Naive B cell (primary cell): ENCODE measurements around the gene SNX8. TPM values are rescaled to one million over a fixed set of nuclear protein-coding genes. Genes with fewer than 3 reads are reported as not detected.

Experiments
- ATAC-seq, 2 donors: fragments of 150-1000 bp; cut with Tn5 transposase; 2 replicates each; pipeline ENCODE4 v1.10.0; 2021; ENCODE audit warnings: low read depth in 2 of 2, mild to moderate bottlenecking in 2 of 2, moderate library complexity in 2 of 2
- DNase-seq: peaks from one replicate; pipeline ENCODE4 v3.0.0; 2022
- H3K27ac Mint-ChIP-seq, 6 donors: one replicate each; pipeline ENCODE4 v1.8.0; 2020 to 2022; ENCODE audit warnings: mild to moderate bottlenecking in 6 of 6, mixed read lengths in 6 of 6, moderate library complexity in 5 of 6, inconsistent platforms in 2 of 6
- H3K27me3 Mint-ChIP-seq, 3 donors: one replicate each; pipeline ENCODE4 v1.8.0; 2021 to 2022; ENCODE audit warnings: mixed read lengths in 3 of 3, mild to moderate bottlenecking in 1 of 3
- H3K36me3 Mint-ChIP-seq, 2 donors: one replicate each; pipeline ENCODE4 v1.8.0; 2020 to 2022; ENCODE audit warnings: mixed read lengths in 2 of 2, inconsistent platforms in 1 of 2, mild to moderate bottlenecking in 1 of 2
- H3K4me1 Mint-ChIP-seq, 3 donors: one replicate each; pipeline ENCODE4 v1.8.0; 2020 to 2022; ENCODE audit warnings: mixed read lengths in 3 of 3, inconsistent platforms in 1 of 3, mild to moderate bottlenecking in 1 of 3, moderate library complexity in 1 of 3
- H3K4me3 Mint-ChIP-seq, 8 donors: one replicate each; pipeline ENCODE4 v1.8.0; 2020 to 2022; ENCODE audit warnings: mild to moderate bottlenecking in 8 of 8, mixed read lengths in 8 of 8, moderate library complexity in 8 of 8, inconsistent platforms in 2 of 8
- H3K9me3 Mint-ChIP-seq, 7 donors: one replicate each; pipeline ENCODE4 v1.8.0; 2020 to 2022; ENCODE audit warnings: mixed read lengths in 7 of 7, mild to moderate bottlenecking in 5 of 7, inconsistent platforms in 2 of 7, moderate library complexity in 1 of 7
- polyA plus RNA-seq, 6 donors: library from polyadenylated mRNA; unstranded; fragments of 300-500 nt; fragmentation: Illumina TruSeq; gene quantifications; one replicate each; pipeline ENCODE4 v1.2.3, GENCODE V29; 2021; ENCODE audit warnings: low read depth in 6 of 6

SNX8 gene
- polyA plus RNA-seq, 6 donors from 2014 or later = 74.2 to 107 (median 96.2) TPM

GRCh38 chr7:2296832-2297231 is 17.4 kb downstream of the SNX8 start:
- H3K27me3 Mint-ChIP-seq = no peaks in the 10 kb centered on the region
- ATAC-seq (peak; percentile 38 to 53), DNase-seq (peak; percentile 44)
- H3K27ac Mint-ChIP-seq = peak overlapping the region; percentile 82 to 98 (median 93)
- peak overlapping the region; percentile 18 to 78 (median 56) for H3K4me3 Mint-ChIP-seq
- peaks cover 0 to 6% (median 3%) of the 10 kb centered on the region in 7 donors for H3K9me3 Mint-ChIP-seq
- peaks cover 0 to 3% of the 10 kb centered on the region in 2 donors for H3K36me3 Mint-ChIP-seq
- H3K4me1 Mint-ChIP-seq = peaks cover 48 to 82% (median 69%) of the 10 kb centered on the region in 3 donors

DNA sequence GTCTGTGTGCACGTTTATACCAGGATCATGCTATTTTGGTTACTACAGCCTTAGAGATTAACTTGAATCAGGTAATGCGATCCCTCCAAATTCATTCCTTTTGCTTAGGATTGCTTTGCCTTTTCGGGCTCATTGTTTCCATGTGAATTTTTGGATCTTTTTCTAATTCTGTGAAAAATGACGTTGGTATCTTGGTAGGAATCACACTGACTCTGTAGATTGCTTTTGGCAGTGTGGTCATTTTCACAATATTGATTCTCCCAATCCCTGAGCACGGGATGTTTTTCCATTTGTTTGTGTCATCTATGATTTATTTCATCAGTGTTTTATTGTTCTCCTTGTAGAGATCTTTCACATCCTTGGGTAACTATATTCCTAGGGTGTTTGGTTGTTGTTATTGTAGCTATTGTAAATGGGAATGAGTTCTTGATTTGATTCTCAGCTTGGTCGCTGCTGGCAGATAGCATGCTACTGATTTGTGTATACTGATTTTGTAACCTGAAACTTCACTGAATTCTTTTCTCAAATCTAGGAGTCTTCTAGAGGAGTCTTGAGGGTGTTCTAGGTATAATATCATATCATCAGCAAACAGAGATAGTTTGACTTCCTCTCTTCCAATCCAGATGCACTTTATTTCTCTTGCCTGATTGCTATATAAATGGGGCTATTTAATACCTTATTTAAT is 18.2 kb downstream of the SNX8 start:
- no peak for ATAC-seq

GRCh38 chr7:2290877-2291276 is 23.4 kb downstream of the SNX8 start:
- Mint-ChIP-seq H3K9me3 (no peaks in the 10 kb centered on the region), H3K4me1 (peaks cover 22 to 68% (median 48%) of the 10 kb centered on the region in 3 donors), H3K36me3 (no peaks in the 10 kb centered on the region), H3K27me3 (no peaks in the 10 kb centered on the region), H3K4me3 (no peak overlapping the region), H3K27ac (peak overlapping the region in 5 of 6 donors; percentile 62 to 94 (median 90))
- no peak for ATAC-seq
- no peak for DNase-seq

More for the DNA sequence above, 18.2 kb downstream of the SNX8 start:
- Mint-ChIP-seq H3K4me3 (peak overlapping the region; percentile 1 to 78 (median 56)), H3K4me1 (peaks cover 44 to 82% (median 67%) of the 10 kb centered on the region in 3 donors), H3K9me3 (peaks cover 0 to 6% (median 3%) of the 10 kb centered on the region in 7 donors), H3K36me3 (peaks cover 0 to 3% of the 10 kb centered on the region in 2 donors), H3K27ac (peak overlapping the region; percentile 70 to 98 (median 92)), H3K27me3 (no peaks in the 10 kb centered on the region)
- DNase-seq = no peak

GRCh38 chr7:2289621-2290020 is 24.6 kb downstream of the SNX8 start:
- H3K4me1 Mint-ChIP-seq = peaks cover 18 to 66% (median 42%) of the 10 kb centered on the region in 3 donors
- H3K27ac Mint-ChIP-seq = peak overlapping the region; percentile 81 to 99 (median 96)
- no peaks in the 10 kb centered on the region for H3K36me3 Mint-ChIP-seq
- ATAC-seq (no peak), DNase-seq (no peak)
- no peaks in the 10 kb centered on the region for H3K27me3 Mint-ChIP-seq
- peak overlapping the region in 2 of 8 donors; percentile 45 to 80 for H3K4me3 Mint-ChIP-seq
- H3K9me3 Mint-ChIP-seq = no peaks in the 10 kb centered on the region

DNA sequence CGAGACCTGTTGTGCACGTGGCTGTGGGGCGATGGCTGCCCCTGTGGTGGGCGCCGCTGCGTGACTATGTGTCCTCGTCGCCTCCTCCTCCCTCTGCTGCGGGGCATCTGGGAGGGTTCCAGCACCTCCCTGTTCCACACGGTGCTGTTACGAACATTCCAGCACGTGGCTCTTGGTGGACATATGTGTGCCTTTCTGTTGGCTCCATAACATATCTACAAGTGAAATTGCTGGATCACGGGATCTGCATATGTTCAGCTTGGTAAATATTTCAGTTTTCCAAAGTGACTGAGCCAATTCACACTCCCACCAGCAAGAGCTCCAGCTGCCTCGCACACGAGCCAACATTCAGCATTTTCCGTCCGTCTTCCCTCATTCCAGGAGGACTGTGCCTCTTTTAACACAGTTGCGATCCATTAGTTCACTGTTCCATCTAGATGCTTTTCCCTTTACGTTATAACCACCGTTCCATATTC is 25.1 kb downstream of the SNX8 start:
- Mint-ChIP-seq H3K4me1 (peaks cover 18 to 64% (median 37%) of the 10 kb centered on the region in 3 donors), H3K36me3 (no peaks in the 10 kb centered on the region), H3K9me3 (no peaks in the 10 kb centered on the region), H3K27ac (peak overlapping the region; percentile 91 to 99 (median 96)), H3K4me3 (peak overlapping the region; percentile 6 to 80 (median 46)), H3K27me3 (no peaks in the 10 kb centered on the region)
- DNase-seq = no peak
- no peak for ATAC-seq

DNA sequence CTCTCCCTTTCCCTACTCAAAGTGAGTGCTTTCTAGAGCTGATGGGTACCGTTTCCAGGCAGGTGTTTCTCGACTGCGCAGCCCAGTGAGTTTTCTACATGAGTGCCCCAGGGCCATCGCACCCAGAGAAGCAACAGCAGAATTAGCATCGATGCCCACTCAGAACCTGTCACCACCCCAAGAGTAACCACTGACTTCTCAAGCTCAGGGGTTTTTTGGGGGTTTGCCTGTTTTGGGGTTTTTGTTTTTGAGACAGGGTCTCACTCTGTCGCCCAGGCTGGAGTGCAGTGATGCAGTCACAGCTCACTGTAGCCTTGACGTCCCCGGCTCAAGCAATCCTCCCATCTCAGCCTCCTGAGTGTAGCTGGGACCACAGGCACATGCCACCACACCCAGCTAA is 25.7 kb downstream of the SNX8 start:
- ATAC-seq (peak; percentile 89), DNase-seq (peak; percentile 40)
- H3K9me3 Mint-ChIP-seq = no peaks in the 10 kb centered on the region
- H3K4me1 Mint-ChIP-seq = peaks cover 18 to 63% (median 37%) of the 10 kb centered on the region in 3 donors
- peak overlapping the region in 7 of 8 donors; percentile 15 to 84 (median 46) for H3K4me3 Mint-ChIP-seq
- no peaks in the 10 kb centered on the region for H3K27me3 Mint-ChIP-seq
- H3K36me3 Mint-ChIP-seq = no peaks in the 10 kb centered on the region
- peak overlapping the region in 5 of 6 donors; percentile 94 to 99 (median 97) for H3K27ac Mint-ChIP-seq

GRCh38 chr7:2287745-2288144 is 26.5 kb downstream of the SNX8 start:
- H3K9me3 Mint-ChIP-seq = no peaks in the 10 kb centered on the region
- H3K27ac Mint-ChIP-seq = peak overlapping the region; percentile 49 to 99 (median 96)

DNA sequence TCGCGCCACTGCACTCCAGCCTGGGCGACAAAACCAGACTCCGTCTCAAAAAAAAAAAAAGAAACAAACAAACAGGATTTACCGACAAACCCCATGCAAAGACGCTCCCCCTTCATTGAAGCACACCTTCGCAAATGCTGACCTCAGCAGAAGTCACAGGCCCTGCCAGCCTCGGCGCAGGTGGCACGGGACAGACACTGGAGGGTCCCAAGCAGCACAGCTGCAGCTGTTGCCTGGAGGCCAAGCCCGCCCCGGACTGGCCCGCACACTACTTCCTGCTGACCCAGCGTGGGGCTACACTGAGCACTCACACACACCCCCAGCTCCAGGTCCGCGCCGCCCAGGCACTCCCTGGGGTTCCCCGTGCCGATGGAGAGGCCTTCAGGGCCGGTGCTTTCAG is 31.2 kb downstream of the SNX8 start:
- Mint-ChIP-seq H3K36me3 (no peaks in the 10 kb centered on the region), H3K4me3 (peak overlapping the region in 1 of 8 donors; percentile 52), H3K27ac (peak overlapping the region in 3 of 6 donors; percentile 39 to 81 (median 49)), H3K27me3 (no peaks in the 10 kb centered on the region), H3K4me1 (peaks cover 12 to 52% (median 29%) of the 10 kb centered on the region in 3 donors), H3K9me3 (no peaks in the 10 kb centered on the region)
- DNase-seq (no peak), ATAC-seq (no peak)

More at GRCh38 chr7:2287745-2288144, 26.5 kb downstream of the SNX8 start:
- Mint-ChIP-seq H3K27me3 (no peaks in the 10 kb centered on the region), H3K36me3 (no peaks in the 10 kb centered on the region), H3K4me3 (peak overlapping the region in 5 of 8 donors; percentile 38 to 84 (median 46)), H3K4me1 (peaks cover 18 to 61% (median 37%) of the 10 kb centered on the region in 3 donors)
- DNase-seq = no peak
- peak; percentile 40 to 43 for ATAC-seq

- Mint-ChIP-seq H3K9me3 (no peaks in the 10 kb centered on the region), H3K36me3 (no peaks in the 10 kb centered on the region), H3K27me3 (no peaks in the 10 kb centered on the region), H3K4me3 (peak overlapping the region in 1 of 8 donors; percentile 63), H3K4me1 (peaks cover 12 to 44% (median 24%) of the 10 kb centered on the region in 3 donors), H3K27ac (peak overlapping the region; percentile 56 to 94 (median 72))
- no peak for ATAC-seq
- no peak for DNase-seq
Observed at GRCh38 chr7:2282185-2282751, 32.0 kb downstream of the SNX8 start.

DNA sequence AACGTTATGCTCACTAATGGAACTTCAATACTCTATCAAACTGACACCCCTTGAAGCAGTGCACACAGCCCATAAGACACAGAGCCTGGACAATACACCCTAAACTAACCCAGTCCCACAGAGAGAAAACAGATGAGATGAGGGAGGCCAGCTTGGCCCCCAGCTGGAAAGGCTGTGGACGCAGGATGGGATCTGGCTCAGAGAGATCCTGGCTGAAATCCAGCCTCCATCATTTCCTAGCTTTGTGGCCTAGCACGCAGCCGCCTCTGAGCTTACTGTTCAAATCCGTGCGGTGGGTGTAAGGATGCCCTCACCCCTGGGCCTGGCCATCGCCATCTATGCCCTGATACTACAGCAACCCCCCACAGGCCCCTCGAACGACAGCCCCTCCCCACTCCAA is 32.7 kb downstream of the SNX8 start:
- DNase-seq (no peak), ATAC-seq (no peak)
- H3K36me3 Mint-ChIP-seq = peaks cover 0 to 6% of the 10 kb centered on the region in 2 donors
- peaks cover 12 to 42% (median 24%) of the 10 kb centered on the region in 3 donors for H3K4me1 Mint-ChIP-seq
- H3K27me3 Mint-ChIP-seq = no peaks in the 10 kb centered on the region
- peak overlapping the region in 1 of 8 donors; percentile 65 for H3K4me3 Mint-ChIP-seq
- peak overlapping the region in 5 of 6 donors; percentile 56 to 94 (median 79) for H3K27ac Mint-ChIP-seq
- H3K9me3 Mint-ChIP-seq = no peaks in the 10 kb centered on the region

DNA sequence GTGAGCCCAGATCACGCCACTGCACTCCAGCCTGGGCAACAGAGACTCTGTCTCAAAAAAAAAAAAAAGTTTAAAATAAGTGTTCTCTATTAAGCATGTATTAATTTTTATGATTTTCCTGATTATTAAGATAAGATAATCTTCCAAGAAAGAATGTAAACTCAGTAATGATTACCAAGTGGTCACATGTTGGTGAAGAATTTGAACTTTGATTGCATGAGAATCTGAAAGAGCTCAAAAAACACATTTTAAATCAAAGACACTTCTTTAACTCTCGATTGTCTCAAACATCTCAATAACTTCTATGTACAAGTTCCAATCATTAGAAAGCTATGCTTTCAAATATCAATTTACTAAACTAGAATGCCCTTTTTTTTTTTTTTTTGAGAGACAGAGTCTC is 33.8 kb downstream of the SNX8 start:
- H3K4me3 Mint-ChIP-seq = peak overlapping the region in 1 of 8 donors; percentile 40
- ATAC-seq (no peak), DNase-seq (no peak)
- peaks cover 12 to 40% (median 24%) of the 10 kb centered on the region in 3 donors for H3K4me1 Mint-ChIP-seq
- peaks cover 0 to 6% of the 10 kb centered on the region in 2 donors for H3K36me3 Mint-ChIP-seq
- H3K27me3 Mint-ChIP-seq = no peaks in the 10 kb centered on the region
- no peaks in the 10 kb centered on the region for H3K9me3 Mint-ChIP-seq
- peak overlapping the region in 3 of 6 donors; percentile 37 to 89 (median 75) for H3K27ac Mint-ChIP-seq

GRCh38 chr7:2279896-2280295 is 34.3 kb downstream of the SNX8 start:
- ATAC-seq (no peak), DNase-seq (no peak)
- H3K27ac Mint-ChIP-seq = peak overlapping the region; percentile 25 to 89 (median 68)
- H3K36me3 Mint-ChIP-seq = peaks cover 0 to 6% of the 10 kb centered on the region in 2 donors
- H3K4me1 Mint-ChIP-seq = peaks cover 12 to 37% (median 24%) of the 10 kb centered on the region in 3 donors
- no peaks in the 10 kb centered on the region for H3K27me3 Mint-ChIP-seq
- no peaks in the 10 kb centered on the region for H3K9me3 Mint-ChIP-seq
- H3K4me3 Mint-ChIP-seq = no peak overlapping the region

DNA sequence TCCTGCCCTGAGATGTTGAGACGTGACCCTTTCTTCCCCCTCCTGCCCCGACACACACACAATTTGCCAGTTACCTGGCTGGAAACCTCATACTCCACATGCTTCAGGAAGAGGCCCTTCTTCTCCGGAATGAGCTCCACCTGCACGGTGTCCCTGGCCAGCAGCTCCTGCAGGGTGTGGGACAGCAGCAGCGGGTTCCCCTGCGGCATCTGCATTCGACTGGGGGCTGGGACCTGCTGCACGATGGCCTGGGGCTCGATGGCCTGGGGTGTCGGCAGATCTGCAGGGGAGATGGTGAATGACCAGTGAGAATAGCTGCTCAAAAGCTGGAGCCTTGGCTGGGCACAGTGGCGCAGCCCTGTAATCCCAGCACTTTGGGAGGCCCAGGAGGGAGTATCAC is 36.2 kb downstream of the SNX8 start:
- Mint-ChIP-seq H3K27ac (peak overlapping the region in 2 of 6 donors; percentile 79 to 82), H3K4me3 (no peak overlapping the region), H3K27me3 (no peaks in the 10 kb centered on the region), H3K36me3 (peaks cover 6 to 7% of the 10 kb centered on the region in 2 donors), H3K9me3 (no peaks in the 10 kb centered on the region), H3K4me1 (peaks cover 12 to 28% (median 24%) of the 10 kb centered on the region in 3 donors)
- ATAC-seq (no peak), DNase-seq (no peak)
